NCI-H1930 (cell line): ENCODE measurements around the gene SEC62.
A peak's percentile ranks its signal among the peaks of the same experiment; 100 is the strongest.
"Not testable (repeated sequence)": the region's sequence is repeated elsewhere in the genome, so short reads cannot be mapped to it uniquely, and the experiment has no call there.

Experiments
- DNase-seq, 2 experiments: peaks; one replicate each; lab custom pipeline; 2025; lab: John Stamatoyannopoulos, UW

SEC62 gene

DNA sequence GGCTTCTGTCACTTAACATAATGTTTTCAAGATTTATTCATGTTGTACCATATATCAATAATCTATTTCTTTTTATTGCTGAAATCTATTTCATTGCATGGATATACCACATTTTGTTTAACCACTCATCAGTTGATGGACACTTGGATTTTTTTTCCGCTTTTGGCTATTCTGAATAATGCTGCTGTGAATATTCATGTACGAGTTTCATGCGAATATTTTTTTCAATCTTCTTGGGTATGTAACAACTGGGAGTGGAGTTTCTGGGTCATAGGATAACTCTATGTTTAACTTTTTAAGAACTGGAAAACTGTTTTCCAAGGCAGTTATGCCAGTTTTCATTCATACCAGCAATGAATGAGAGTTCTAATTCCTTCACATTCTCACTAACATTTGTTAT, 49.5 kb downstream of the SEC62 start:
- no peak for DNase-seq

DNA sequence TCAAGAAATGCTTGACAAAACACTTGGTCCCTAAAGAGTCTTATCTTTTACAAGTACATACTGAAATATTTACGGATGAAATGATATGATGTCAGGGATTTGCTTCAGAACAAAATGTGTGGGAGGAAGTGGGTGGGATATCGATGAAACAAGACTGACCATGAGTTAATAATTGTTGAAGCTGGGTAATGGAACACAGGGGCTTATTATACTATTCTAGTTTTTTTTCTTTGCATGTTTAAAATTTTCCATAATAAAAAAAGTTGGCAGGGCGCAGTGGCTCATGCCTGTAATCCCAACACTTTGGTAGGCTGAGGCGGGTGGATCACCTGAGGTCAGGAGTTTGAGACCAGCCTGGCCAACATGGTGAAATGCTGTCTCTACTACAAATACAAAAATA, 52.7 kb downstream of the SEC62 start:
- DNase-seq: not testable (repeated sequence)

DNA sequence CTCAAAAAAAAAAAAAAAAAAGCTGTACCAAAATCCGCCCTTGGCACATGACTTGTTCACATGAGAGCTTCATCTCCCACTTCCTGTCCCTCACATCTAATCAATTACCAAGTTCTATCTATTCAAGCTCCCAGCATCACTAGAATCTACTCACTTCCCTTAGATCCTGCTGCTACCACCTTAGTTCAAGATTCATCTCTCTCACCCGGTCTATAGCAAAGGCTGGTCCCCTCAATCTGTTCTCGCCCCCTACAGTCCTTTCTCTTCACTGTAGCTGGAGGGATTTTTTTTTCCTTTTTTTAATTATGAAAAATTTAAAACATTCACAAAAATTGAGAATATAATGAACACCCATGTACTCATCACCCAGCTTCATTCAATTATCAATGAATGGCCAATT, 54.5 kb downstream of the SEC62 start:
- DNase-seq: no peak

DNA sequence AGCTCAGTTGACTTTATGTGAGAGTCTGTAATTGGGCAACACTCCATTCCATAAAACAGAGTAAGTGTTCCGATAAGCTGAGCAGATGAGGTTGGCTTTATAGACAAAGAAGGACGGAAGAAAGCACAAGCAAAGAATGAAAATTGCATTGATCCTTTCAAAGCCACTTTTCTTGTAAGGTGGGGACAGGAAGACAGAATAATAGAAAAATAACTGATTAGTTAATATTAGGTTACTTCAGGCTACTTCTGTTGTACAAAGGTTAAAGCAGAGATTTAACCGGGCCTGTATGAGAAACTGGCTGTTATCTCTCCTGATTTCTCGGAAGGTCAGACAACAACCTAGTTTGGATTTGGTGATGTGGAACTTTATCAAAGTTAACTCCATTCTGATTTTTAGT, 55.7 kb downstream of the SEC62 start:
- DNase-seq: no peak

DNA sequence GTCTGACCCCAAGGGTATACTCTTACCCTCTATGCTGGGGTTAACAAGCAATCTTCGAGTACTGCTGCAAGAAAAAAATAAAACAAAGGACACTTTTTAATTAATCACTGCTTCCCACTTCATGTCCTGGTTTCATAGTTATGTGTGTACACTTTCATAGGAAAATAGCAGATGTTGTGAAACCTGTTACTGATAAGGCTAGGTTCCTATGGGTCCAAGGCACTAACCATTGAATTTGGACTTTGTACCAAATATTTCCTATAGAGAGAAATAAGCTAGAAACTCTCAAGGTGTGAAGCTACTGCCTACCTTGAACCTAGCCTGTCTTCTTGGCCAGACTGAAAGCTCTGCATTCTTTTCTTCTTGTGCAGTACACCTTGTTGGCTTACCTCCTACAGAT, 56.6 kb downstream of the SEC62 start:
- DNase-seq: no peak

DNA sequence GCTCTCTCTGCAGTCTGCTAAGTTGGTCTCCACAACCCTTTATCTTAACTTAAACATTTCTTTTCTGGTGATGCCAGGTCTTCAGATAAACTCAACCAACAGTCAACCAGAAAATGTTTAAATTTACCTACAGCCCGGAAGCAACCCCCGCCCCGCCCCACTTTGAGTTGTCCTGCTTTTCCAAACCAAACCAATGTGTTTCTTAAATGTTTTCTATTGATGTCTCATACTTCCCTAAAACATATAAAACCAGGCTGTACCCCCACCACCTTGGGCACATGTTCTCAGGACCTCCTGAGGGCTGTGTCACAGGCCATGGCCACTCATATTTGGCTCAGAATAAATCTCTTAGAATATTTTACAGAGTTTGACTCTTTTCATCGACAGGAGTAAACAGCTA, 58.0 kb downstream of the SEC62 start:
- no peak for DNase-seq

DNA sequence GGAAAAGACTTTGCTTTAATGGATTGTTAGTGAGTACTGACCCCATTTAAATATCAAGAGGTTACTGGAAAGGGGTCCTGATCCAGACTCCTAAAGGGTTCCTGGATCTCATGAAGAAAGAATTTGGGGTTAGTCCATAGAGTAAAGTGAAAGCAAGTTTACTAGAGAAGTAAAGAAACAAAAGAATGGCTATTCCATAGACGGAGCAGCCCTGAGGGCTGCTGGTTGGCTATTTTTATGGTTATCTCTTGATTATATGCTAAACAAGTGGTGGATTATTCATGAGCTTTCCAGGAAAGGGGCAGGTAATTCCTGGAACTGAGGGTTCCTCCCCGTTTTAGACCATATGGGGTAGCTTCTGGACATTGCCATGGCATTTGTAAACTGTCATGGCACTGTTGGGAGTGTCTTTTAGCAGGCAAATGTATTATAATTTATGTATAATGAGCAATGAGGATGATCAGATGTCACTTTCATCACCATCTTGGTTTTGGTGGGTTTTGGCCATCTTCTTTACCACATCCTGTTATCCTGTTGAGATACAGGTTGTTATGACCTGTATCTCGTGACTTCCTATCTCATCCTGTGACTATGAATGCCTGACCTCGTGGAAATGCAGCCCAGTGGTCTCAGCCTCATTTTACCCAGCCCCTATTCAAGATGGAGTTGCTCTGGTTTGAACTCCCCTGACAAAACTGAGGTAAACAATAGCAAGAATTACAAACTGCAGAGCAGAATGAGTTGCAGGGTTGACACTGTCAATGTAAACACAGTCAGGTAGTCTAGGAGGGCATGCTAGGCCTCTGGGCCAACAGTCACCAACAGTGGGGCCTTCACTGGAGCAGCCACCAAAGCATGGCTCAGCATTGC, 60.9 kb downstream of the SEC62 start:
- no peak for DNase-seq

DNA sequence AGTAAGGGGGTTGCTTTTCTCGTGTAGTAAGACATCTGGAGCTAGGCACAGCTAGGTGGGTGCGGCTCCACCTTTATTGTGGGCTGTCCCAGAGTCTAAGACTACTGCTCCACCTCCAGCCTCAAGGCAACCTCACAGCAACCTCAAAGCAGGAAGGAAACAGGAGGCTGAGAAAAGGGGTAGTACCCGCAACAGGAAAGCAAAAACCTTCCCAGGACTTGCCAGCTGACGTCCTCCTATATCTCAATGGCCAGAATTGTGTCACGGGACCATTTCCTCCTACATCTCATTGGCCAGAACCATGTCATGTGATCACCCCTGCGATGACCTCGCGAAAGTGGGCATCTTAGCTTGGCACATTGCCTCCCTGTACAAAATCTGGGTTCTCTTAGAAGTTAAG, 66.9 kb downstream of the SEC62 start:
- no peak for DNase-seq

DNA sequence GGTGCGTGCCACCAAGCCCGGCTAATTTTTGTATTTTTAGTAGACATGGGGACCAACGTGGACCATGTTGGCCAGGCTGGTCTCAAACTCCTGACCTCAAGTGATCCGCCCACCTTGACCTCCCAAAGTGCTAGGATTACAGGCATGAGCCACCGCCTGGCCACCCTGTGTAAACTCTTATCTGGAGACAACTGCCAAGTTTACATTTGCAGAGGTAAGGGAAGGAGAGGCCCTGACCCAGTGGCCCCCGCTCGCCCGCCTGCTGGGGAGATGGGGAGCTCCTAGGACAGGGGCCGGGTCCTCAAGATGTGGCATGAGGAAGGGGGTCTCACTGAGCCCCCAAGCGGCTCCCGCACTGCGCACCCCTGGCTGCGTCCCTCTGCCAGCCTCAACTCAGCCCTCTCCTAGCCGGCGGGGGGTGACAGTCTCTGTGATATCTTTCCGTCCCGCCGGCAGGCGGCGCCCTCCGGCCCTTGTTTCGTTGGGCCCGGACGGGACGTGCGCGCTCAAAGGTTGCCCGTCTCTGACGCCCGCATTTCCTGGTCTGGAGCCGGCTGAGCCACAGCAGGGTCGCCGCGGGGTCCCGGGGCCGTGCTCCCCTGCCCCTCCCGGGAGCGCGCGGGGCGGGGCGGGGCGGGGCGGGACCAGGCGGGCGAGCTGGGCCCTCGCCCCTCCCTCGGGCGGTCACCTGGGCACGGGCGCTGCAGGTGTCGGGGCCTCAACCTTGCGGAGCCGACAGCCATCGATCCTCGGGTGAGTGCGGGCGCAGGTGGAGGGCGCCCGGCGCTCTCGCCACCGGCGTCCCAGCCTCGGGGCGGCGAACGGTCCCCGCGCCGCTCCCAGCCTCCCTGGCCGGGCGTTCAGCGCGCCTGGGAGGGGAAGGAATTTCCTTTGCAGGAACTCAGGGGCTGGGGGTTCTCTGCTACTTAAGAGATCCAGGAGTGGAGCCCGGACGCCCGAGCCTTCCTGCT, 71.1 kb downstream of the SEC62 start, which contains the start of gene GPR160:
GPR160 (plus strand) TSS at position 533 of the 971 bp plus-strand sequence. CDS start 45,978 bp downstream, outside the sequence.
- peak; percentile 62 to 83 for DNase-seq

DNA sequence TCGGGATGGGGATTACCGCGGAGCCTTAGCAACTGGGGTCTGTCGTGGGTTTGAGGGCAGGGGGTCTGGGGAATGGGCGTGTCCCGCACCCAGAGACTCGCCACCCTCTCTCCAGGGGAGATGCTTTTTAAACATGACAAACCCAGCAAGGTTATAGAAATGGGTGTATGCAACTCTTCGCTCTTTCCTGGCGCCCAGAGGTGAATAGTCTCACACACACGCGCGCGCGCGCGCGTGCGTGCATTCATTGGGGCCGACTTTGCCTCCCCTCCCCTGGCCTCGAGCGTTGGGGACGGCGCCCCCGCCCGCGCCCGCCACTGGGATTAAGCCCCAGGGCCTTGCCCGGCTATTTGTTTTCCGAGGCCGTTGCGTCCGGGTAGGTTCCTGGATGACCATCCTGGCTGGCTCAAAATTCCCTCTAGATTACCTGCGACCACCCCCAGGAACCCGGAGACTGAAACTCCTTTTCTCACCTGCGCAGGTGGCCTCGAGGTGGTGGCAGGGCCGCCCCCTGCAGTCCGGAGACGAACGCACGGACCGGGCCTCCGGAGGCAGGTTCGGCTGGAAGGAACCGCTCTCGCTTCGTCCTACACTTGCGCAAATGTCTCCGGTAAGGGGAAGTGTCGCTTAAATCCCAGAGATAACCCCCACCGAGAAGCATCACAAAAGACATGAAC, 72.0 kb downstream of the SEC62 start:
- peak in 1 of 2 experiments; percentile 2 for DNase-seq

DNA sequence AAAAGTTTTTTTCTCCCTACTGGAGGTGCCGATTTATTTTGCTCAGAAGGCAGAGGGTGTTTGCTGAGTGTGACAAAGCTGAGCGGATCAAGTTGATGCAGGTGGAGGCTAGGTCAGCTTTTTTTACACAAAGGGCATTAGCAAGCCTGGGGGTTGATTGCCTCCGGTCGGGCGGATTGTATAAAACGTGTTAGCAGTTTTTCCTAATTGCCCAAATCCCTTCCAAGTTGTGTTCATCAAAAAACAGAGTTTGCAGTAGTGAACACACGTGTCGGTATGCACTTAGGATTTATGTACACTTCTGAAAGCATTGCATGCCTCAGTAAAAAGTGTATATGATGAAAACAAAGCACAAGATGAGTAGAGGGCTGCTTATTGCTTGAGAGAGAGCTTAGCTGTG, 73.8 kb downstream of the SEC62 start:
- no peak for DNase-seq

DNA sequence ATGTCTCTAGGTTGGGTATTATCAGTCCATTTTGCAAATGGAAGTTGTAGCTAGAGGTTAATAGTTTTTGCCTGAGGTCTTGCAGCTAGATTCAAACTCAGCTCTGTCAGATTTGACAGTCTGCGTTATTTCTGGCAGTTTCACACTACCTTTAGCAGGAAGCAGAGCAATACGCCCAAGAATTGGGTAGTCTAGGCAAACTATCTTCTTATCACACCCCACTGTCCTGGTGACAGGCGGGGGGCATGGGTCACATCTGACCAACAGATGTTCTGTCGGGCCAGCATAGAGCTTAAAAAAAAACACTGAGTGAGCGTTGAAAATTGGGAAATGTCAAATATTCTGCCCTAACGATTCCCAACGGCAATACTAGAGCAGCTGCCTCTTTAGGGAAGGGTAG, 76.9 kb downstream of the SEC62 start:
- no peak for DNase-seq

DNA sequence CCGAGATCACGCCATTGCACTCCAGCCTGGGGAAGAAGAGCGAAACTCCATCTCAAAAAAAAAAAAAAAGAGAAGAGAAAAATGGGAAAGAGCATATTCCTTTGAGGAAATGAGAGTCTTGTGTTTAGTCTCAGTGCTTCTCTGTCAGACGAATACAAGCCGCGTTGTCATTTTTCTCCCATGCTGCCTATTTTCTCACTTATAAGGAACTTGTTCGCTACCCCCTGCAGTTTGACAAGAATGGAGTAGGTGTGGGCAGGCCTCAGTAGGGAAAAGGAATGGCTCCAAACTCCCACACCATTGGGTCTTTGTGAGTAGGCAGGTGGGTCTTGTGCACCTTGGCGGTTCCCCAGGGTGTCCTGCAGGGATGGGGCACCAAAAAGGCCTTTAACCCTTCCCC, 77.7 kb downstream of the SEC62 start:
- DNase-seq: no peak

DNA sequence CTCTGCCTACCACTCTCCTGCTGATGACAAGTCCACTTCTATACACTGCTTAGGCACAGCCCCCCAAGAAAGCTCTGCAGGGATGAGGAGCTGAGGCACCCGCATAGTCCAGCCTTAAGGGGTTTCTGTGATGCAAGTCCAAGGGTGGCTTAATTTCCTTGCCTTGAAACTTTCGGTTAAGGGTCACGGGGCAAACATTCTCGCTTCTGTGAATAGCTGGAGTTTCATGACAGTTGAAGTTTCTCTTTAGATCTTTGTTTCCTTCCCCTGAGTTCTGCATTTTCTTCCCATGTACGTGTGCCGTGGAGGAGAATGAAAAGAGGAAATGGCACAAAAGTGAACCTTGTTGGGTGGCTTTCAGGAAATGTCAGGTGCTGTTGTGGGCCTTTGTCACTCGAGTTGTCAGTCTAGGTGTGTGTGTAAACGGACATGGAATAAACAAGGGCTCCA, 78.2 kb downstream of the SEC62 start:
- no peak for DNase-seq

DNA sequence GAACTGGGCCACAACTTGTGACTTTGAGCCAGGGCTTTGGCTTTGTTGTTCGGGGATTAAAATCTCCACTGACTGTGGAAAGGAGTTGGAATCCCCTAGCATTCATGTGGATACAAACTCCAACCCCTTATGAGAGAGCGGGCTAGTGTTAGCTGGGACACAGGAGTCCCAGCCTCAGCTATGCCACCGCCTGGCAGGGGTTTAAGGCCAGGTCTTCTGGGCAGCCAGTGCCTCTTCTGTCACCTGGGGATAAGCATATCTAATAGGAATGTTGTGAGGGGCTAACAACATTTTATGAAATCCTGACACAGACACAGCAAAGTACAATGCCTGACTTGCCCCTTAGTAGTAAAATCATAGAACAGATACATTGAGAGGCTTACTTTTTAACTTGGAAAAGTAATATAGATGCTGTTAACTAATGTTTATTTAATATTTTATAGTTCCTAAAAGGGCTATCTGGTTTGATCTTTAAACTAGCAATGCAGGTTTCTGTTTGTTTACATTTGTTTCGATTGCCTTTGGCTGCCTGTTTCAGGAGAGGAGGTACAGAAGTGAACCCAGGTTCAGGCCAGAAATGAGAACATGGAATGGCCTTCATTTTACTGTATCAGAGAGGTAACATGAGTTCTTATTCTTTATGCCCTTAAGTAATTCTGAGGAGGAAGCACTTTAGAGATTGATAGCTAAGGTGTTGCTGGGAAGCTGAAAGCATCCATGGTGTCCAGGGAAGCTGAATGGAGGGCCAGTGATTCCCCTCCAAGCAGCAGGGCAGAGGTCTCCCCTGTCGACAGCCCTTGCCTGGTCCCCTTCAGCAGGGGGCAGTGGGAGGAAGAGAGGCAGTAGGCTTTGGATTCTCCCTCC, 79.9 kb downstream of the SEC62 start:
- no peak for DNase-seq

DNA sequence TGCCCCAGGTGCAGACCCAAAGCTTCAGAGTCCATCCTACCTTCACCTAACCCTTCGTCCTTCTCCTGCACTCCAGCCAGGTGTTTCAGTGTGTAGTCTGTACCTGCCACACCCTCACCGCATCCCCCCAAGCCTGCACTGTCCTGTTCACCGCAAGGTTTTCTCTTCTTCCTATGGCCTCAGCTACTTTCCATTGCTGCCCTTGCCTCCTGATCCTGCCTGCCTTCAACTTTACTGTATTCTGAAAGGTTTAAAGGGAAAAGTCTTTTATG, 80.5 kb downstream of the SEC62 start:
- no peak for DNase-seq
